GM19023 (cell line): Measurements from ENCODE around the gene LYSMD3.
"Not testable (repeated sequence)": the region's sequence is repeated elsewhere in the genome, so short reads cannot be mapped to it uniquely, and the experiment has no call there.

Source experiments
- ATAC-seq: cut with Tn5 transposase; IDR thresholded peaks from one replicate; pipeline ENCODE4 v1.9.1; 2021; ENCODE audit warnings: mild to moderate bottlenecking, moderate library complexity; ENCODE audit not compliant: unreplicated experiment

The LYSMD3 gene

GRCh38 chr5:90529194-90529938, at the start of gene LYSMD3:
Gene LYSMD3 (minus strand): TSS chr5:90529584. CDS start chr5:90525289, 4,295 bp downstream.
- ATAC-seq: peak; percentile 88

GRCh38 chr5:90576566-90576965, 47.2 kb upstream of the LYSMD3 start:
- ATAC-seq: not testable (repeated sequence)

- no peak for ATAC-seq
Measured at GRCh38 chr5:90575712-90576111, 46.3 kb upstream of the LYSMD3 start.

- no peak for ATAC-seq
Measured at GRCh38 chr5:90571147-90571773, 41.9 kb upstream of the LYSMD3 start.

GRCh38 chr5:90570034-90570433, 40.6 kb upstream of the LYSMD3 start:
- ATAC-seq: no peak

GRCh38 chr5:90569084-90569483, 39.7 kb upstream of the LYSMD3 start:
- no peak for ATAC-seq

GRCh38 chr5:90565491-90565890, 36.1 kb upstream of the LYSMD3 start:
- no peak for ATAC-seq

- ATAC-seq: no peak
Measured at GRCh38 chr5:90563108-90563507, 33.7 kb upstream of the LYSMD3 start.

- ATAC-seq: no peak
Measured at GRCh38 chr5:90562341-90562740, 33.0 kb upstream of the LYSMD3 start.

- no peak for ATAC-seq
Measured at GRCh38 chr5:90561766-90562165, 32.4 kb upstream of the LYSMD3 start.

- no peak for ATAC-seq
Measured at GRCh38 chr5:90560771-90561170, 31.4 kb upstream of the LYSMD3 start.

GRCh38 chr5:90558344-90559192, 29.2 kb upstream of the LYSMD3 start, which contains the start of gene ADGRV1:
Gene ADGRV1 (plus strand): TSS chr5:90558797. CDS start chr5:90558896, 99 bp downstream.
- ATAC-seq: peak; percentile 64

- no peak for ATAC-seq
Measured at GRCh38 chr5:90557871-90558270, 28.5 kb upstream of the LYSMD3 start.

- ATAC-seq: no peak
Measured at GRCh38 chr5:90557391-90557790, 28.0 kb upstream of the LYSMD3 start.

GRCh38 chr5:90555666-90556065, 26.3 kb upstream of the LYSMD3 start:
- no peak for ATAC-seq

GRCh38 chr5:90554358-90555006, 25.1 kb upstream of the LYSMD3 start:
- ATAC-seq: no peak

- ATAC-seq: no peak
Measured at GRCh38 chr5:90553711-90554110, 24.3 kb upstream of the LYSMD3 start.

GRCh38 chr5:90551376-90551775, 22.0 kb upstream of the LYSMD3 start:
- ATAC-seq: no peak

GRCh38 chr5:90550963-90551362, 21.6 kb upstream of the LYSMD3 start:
- ATAC-seq: no peak

GRCh38 chr5:90549729-90550275, 20.4 kb upstream of the LYSMD3 start:
- ATAC-seq: no peak

- no peak for ATAC-seq
Measured at GRCh38 chr5:90549223-90549622, 19.8 kb upstream of the LYSMD3 start.
